GM12875 (cell line): Measurements from ENCODE around the gene XDH.
A peak's percentile ranks its signal among the peaks of the same experiment; 100 is the strongest.

ENCODE experiments used
- H3K4me3 ChIP-seq: one replicate; pipeline ENCODE4 v1.5.1; 2011; ENCODE audit warnings: low read depth, low read length, control low read depth
- TF ChIP-seq, protein P1 (sequence below): IDR thresholded peaks from 2 replicates; pipeline ENCODE4 v1.5.1; 2011; ENCODE audit warnings: low read depth, mild to moderate bottlenecking, control low read depth, inconsistent platforms, low read length, moderate library complexity, borderline replicate concordance; ENCODE audit not compliant: insufficient read depth

The XDH gene

DNA sequence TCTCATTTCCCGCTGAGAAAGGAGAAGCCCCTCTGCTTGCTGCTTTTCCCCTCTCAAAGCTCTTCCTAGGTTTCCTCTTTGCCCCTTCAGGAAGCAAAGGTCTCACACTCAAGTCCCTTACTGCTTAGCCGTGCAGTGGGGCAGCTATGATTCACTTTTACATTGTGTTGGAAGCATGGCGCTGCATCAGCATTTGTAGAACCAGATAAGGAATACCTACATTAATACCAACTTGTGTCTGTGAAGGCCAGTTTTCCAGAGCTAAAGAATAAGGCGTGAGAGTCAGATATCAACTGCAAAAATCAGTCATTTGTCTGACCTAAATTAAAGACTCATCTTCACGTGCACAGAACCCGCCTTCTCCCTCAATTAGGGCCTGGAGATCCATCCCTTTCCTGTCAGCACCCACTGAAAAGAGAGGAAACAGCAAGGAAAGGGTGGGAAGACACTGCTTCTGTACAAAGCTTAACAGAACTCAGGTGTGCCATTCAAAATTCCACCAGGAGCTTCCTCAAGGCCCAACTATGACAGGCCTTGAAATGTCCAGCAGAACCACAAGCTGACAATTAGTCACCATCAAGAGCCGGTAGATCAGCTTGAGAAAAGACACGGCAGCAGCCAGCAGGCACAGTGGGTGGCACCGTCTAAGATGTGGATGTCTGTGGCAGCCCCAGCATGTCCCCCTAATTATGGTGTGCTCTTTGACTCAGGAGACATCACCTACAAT lies 16.1 kb upstream of the XDH start:
- H3K4me3 ChIP-seq = no peak overlapping the region
- TF ChIP-seq, protein P1, sequence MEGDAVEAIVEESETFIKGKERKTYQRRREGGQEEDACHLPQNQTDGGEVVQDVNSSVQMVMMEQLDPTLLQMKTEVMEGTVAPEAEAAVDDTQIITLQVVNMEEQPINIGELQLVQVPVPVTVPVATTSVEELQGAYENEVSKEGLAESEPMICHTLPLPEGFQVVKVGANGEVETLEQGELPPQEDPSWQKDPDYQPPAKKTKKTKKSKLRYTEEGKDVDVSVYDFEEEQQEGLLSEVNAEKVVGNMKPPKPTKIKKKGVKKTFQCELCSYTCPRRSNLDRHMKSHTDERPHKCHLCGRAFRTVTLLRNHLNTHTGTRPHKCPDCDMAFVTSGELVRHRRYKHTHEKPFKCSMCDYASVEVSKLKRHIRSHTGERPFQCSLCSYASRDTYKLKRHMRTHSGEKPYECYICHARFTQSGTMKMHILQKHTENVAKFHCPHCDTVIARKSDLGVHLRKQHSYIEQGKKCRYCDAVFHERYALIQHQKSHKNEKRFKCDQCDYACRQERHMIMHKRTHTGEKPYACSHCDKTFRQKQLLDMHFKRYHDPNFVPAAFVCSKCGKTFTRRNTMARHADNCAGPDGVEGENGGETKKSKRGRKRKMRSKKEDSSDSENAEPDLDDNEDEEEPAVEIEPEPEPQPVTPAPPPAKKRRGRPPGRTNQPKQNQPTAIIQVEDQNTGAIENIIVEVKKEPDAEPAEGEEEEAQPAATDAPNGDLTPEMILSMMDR = no peak

DNA sequence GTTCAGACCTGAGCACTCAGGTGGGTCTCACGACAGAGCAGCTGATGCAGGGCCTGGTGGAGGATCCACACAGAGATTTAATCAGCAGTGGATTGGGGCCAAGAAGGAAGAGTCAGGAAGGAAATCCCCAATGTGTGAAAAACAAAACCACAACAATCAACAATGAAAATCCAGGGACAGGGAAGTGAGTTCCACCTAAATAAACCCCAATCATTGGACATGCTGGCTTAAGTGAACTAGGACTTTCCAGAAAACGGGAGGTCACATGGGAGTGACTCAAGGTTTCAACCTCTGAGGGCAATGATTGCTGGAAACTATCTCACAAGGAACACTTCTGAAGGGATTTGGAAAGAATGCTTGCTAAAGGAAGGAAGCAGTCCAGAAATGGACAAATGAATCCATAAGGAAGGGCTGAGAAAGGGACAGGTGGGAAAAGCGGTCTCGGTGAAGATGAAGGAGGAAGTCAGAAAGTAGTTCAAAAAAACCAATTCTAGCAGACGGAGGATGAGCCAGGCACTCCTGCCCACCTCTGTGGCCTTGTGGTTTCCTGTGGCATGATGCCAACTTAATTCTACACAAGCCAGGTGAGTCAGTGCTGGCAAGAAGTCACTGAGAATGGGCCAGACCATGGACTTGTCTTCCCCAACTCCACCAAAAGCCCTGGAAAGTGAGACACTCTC lies 15.4 kb upstream of the XDH start:
- no peak overlapping the region for H3K4me3 ChIP-seq
- TF ChIP-seq, protein P1 = no peak

DNA sequence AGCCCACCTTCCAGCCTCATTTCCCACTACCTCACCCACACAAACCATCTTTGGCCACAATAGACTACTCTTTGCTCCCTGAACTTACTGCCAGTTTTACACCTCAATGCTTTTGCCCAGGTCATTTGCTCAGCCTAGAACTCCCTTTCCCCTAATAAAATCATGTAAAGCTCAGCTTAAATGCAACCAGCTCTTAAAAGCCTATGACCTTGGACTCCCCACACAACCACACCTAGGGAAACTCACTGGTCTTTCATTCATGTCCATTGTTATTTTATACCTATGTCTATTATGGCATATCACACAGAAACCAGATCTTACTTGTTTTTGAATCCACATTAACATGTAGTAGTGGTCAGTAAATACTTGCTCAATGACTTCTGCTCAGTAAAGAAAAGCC lies 14.5 kb upstream of the XDH start:
- TF ChIP-seq, protein P1 = no peak
- H3K4me3 ChIP-seq = no peak overlapping the region

DNA sequence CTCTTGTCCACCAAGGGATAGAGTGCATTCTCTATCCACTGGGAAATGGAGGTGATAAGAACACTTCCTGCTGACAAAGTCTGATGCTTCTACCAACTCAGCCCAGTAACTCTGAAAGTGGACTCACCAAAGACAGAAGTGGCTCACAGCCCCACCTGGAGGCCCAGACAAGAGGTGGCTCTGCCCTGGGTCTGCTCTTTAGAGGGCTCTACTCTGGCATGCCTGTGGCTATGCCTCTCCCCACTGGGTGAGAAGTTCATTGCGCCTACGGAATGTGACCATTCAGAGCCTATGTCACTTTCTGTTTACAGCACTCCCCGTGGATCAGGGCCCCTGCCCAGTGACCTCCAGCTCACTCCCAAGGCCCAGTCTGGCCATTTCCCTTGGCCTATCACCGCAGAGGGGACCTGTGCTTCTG lies 13.5 kb upstream of the XDH start:
- TF ChIP-seq, protein P1 = peak; percentile 16; the same call in 1 of the 2 replicates
- H3K4me3 ChIP-seq = no peak overlapping the region

DNA sequence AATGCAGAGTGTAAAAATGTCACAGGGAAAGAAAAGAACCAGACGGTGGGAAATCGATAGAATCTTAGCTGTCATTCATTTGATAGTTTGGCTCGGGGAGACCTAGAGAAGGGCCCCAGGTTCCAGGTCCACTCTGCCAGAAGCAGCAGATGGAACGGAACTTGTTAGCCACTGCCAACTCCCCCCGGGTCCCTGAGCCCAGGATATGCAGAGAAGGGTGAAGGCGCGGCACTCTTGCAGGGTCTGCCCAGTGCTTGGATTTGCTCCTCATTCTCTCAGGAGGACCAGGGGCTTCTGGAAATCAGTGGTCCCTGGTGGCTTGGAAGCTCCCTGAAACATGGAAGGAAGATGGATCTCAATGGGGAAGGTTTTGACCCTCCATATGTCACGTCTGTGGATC lies 11.6 kb upstream of the XDH start:
- no peak overlapping the region for H3K4me3 ChIP-seq
- TF ChIP-seq, protein P1 = no peak

DNA sequence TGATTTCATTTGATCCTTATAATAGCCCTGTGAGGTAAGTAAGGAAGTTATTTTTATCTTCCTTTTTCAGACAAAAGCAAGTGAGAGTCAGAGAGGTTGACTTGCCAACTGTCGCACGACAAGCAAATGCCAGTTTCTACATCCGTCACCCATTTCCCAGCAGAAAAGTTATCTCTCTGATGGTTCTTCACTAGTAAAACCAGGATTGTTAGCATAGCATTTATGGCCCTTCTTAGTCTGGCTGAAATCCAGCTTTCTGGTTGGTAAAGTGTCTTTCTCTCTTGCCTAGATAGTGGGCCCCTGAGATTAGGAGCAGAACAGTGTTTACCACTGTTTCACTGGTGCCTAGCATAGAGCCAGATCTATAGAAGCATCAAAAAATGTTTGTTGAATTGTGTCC lies 7.1 kb upstream of the XDH start:
- TF ChIP-seq, protein P1 = no peak

DNA sequence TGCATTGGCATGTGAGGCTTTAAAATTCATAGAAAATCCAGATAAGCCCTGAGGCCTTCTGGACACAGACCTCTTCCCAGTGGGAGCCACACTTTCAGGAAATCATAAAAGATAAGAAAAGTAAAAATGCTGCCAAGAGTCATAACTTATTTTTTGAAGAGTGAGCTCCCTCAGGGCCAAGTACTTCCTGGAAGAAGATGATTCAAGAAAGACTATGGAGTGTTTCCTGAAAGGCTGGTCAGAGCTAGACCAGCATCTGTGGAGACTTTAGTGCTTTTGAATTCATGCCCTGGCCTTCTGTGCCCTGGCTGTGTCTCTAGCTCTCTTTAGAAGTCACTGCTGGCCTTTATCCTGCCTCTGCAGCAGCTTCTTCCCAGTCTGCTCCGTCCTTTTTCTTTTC lies 6.4 kb upstream of the XDH start:
- TF ChIP-seq, protein P1 = no peak
- no peak overlapping the region for H3K4me3 ChIP-seq

More for the DNA sequence above, 7.1 kb upstream of the XDH start:
- H3K4me3 ChIP-seq = no peak overlapping the region
